Neural cell (in vitro differentiated cells): ENCODE results near the gene SLC32A1. TPM values are rescaled to one million over a fixed set of nuclear protein-coding genes. Genes with fewer than 3 reads are reported as not detected.
A peak's percentile ranks its signal among the peaks of the same experiment; 100 is the strongest.

Source experiments
- H2AFZ ChIP-seq: fragments of 200-600, 300-800 bp; sonication (generic), shearing (Covaris generic); 2 replicates; pipeline ENCODE4 v1.6.0; 2014; ENCODE audit warnings: low read depth, mild to moderate bottlenecking, antibody characterized with exemption, low read length, moderate library complexity
- H3F3A ChIP-seq: fragments of 200-600 bp; shearing (Covaris generic); 2 replicates; pipeline ENCODE4 v1.6.1; 2016; ENCODE audit warnings: mild to moderate bottlenecking, moderate library complexity, mixed read lengths, antibody characterized with exemption, low read length; ENCODE audit not compliant: insufficient read depth, poor library complexity, severe bottlenecking
- H3K27ac ChIP-seq: fragments of 200-600, 300-800 bp; sonication (generic), shearing (Covaris generic); 2 replicates; pipeline ENCODE4 v1.5.1; 2014; ENCODE audit warnings: mild to moderate bottlenecking, low read length, moderate library complexity
- H3K27me3 ChIP-seq: fragments of 300-800, 200-600 bp; sonication (generic), shearing (Covaris generic); 2 replicates; pipeline ENCODE4 v1.6.0; 2014; ENCODE audit warnings: mild to moderate bottlenecking, low read depth, low read length, moderate library complexity; ENCODE audit not compliant: insufficient read depth
- H3K36me3 ChIP-seq: fragments of 300-800, 200-600 bp; sonication (generic), shearing (Covaris generic); 2 replicates; pipeline ENCODE4 v1.5.1; 2014; ENCODE audit warnings: mild to moderate bottlenecking, antibody characterized with exemption, low read length, moderate library complexity; ENCODE audit not compliant: insufficient read depth
- H3K4me2 ChIP-seq: fragments of 300-800, 200-600 bp; sonication (generic), shearing (Covaris generic); 2 replicates; pipeline ENCODE4 v1.6.0; 2014; ENCODE audit warnings: mild to moderate bottlenecking, low read length
- H3K4me3 ChIP-seq: fragments of 300-800, 200-600 bp; sonication (generic), shearing (Covaris generic); 2 replicates; pipeline ENCODE4 v1.5.1; 2014; ENCODE audit warnings: mild to moderate bottlenecking, low read length, moderate library complexity
- H3K79me2 ChIP-seq: fragments of 200-600 bp; shearing (Covaris generic); replicated peaks from 2 replicates; pipeline ENCODE4 v1.6.0; 2014; ENCODE audit warnings: mild to moderate bottlenecking, low read length, moderate library complexity; ENCODE audit not compliant: insufficient read depth
- H3K9ac ChIP-seq: fragments of 300-800, 200-600 bp; sonication (generic), shearing (Covaris generic); 2 replicates; pipeline ENCODE4 v1.6.1; 2016; ENCODE audit warnings: mild to moderate bottlenecking, low read length, mixed read lengths
- H3K9me2 ChIP-seq: fragments of 200-600 bp; shearing (Covaris generic); 2 replicates; pipeline ENCODE4 v1.6.1; 2016; ENCODE audit warnings: mild to moderate bottlenecking, low read length, mixed read lengths; ENCODE audit not compliant: insufficient read depth
- H3K9me3 ChIP-seq: fragments of 200-600, 300-800 bp; sonication (generic), shearing (Covaris generic); 2 replicates; pipeline ENCODE4 v1.6.1; 2016; ENCODE audit warnings: mild to moderate bottlenecking, mixed run types, low read length, moderate library complexity, mixed read lengths
- H4K20me1 ChIP-seq: fragments of 200-600 bp; shearing (Covaris generic); 2 replicates; pipeline ENCODE4 v1.6.1; 2016; ENCODE audit warnings: mild to moderate bottlenecking, mixed run types; ENCODE audit not compliant: insufficient read depth
- EP300 ChIP-seq: fragments of 450-650 bp; conservative IDR thresholded peaks from 2 replicates; pipeline ENCODE4 v1.6.1; 2014; ENCODE audit warnings: antibody characterized with exemption, mild to moderate bottlenecking, moderate library complexity; ENCODE audit not compliant: poor library complexity, severe bottlenecking
- EZH2 ChIP-seq: fragments of 200-600, 300-800 bp; shearing (Covaris generic), sonication (generic); IDR thresholded peaks from 2 replicates; pipeline ENCODE4 v1.6.1; 2014; ENCODE audit warnings: antibody characterized with exemption, low read length, borderline replicate concordance, mild to moderate bottlenecking; ENCODE audit not compliant: insufficient read depth, poor library complexity, severe bottlenecking
- MXI1 ChIP-seq: fragments of 450-650 bp; conservative IDR thresholded peaks from 2 replicates; pipeline ENCODE4 v1.6.1; 2014; ENCODE audit warnings: antibody characterized with exemption, mild to moderate bottlenecking; ENCODE audit not compliant: poor library complexity, severe bottlenecking
- POLR2AphosphoS5 ChIP-seq: IDR thresholded peaks from 2 replicates; pipeline ENCODE4 v1.6.1; 2012
- RAD21 ChIP-seq: fragments of 450-650 bp; conservative IDR thresholded peaks from 2 replicates; pipeline ENCODE4 v1.6.1; 2014; ENCODE audit warnings: antibody characterized with exemption, mild to moderate bottlenecking, moderate library complexity
- SMC3 ChIP-seq: fragments of 450-650 bp; conservative IDR thresholded peaks from 2 replicates; pipeline ENCODE4 v1.6.1; 2014; ENCODE audit warnings: antibody characterized with exemption, mild to moderate bottlenecking, moderate library complexity; ENCODE audit not compliant: poor library complexity
- TAF1 ChIP-seq: IDR thresholded peaks from 2 replicates; pipeline ENCODE4 v1.6.1; 2012; ENCODE audit warnings: low read depth
- polyA plus RNA-seq: library from polyadenylated mRNA; depleted of rRNA; stranded (reverse); fragments of >200 nt; gene quantifications from 2 replicates; pipeline ENCODE4 v1.2.3, GENCODE V29; 2014
- TF ChIP-seq, protein P1 (sequence below): IDR thresholded peaks from 2 replicates; pipeline ENCODE4 v1.6.1; 2012; ENCODE audit warnings: borderline replicate concordance
- TF ChIP-seq, protein P2 (sequence below): fragments of 450-650 bp; IDR thresholded peaks from 2 replicates; pipeline ENCODE4 v1.5.1; 2014; ENCODE audit warnings: antibody characterized with exemption, mild to moderate bottlenecking, moderate library complexity; ENCODE audit not compliant: poor library complexity, severe bottlenecking

The SLC32A1 gene
- polyA plus RNA-seq, 1 donor from 2014 or later, result 36.2 TPM

DNA sequence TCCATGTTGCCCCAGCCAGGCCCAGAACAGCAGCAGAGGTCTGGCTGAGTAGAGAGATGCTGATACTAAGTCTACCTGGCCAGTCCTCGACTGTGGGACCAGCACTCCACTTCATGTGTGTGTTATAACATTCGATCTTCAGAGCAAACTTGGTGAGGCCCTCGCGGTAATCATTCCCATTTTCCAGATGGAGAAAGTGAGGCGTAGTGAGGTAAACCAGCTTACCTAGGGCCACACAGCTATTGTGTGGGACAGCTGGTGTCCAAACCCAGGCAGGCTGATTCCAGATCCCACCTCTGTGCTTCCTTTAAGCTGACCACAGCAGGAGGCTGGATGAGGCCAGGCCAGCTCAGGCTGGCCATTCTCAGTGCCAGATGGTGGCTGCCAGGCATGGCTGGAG lies 47.7 kb upstream of the SLC32A1 start:
- no peaks in the 10 kb centered on the region for H3K27me3 ChIP-seq
- no peaks in the 10 kb centered on the region for H3K9me2 ChIP-seq
- no peak overlapping the region for H3K9ac ChIP-seq
- no peak overlapping the region for H3K4me2 ChIP-seq
- no peak overlapping the region for H2AFZ ChIP-seq
- TF ChIP-seq RAD21 (no peak), SMC3 (no peak)
- TF ChIP-seq, protein P1, sequence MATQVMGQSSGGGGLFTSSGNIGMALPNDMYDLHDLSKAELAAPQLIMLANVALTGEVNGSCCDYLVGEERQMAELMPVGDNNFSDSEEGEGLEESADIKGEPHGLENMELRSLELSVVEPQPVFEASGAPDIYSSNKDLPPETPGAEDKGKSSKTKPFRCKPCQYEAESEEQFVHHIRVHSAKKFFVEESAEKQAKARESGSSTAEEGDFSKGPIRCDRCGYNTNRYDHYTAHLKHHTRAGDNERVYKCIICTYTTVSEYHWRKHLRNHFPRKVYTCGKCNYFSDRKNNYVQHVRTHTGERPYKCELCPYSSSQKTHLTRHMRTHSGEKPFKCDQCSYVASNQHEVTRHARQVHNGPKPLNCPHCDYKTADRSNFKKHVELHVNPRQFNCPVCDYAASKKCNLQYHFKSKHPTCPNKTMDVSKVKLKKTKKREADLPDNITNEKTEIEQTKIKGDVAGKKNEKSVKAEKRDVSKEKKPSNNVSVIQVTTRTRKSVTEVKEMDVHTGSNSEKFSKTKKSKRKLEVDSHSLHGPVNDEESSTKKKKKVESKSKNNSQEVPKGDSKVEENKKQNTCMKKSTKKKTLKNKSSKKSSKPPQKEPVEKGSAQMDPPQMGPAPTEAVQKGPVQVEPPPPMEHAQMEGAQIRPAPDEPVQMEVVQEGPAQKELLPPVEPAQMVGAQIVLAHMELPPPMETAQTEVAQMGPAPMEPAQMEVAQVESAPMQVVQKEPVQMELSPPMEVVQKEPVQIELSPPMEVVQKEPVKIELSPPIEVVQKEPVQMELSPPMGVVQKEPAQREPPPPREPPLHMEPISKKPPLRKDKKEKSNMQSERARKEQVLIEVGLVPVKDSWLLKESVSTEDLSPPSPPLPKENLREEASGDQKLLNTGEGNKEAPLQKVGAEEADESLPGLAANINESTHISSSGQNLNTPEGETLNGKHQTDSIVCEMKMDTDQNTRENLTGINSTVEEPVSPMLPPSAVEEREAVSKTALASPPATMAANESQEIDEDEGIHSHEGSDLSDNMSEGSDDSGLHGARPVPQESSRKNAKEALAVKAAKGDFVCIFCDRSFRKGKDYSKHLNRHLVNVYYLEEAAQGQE, result no peak
- TF ChIP-seq, protein P2, sequence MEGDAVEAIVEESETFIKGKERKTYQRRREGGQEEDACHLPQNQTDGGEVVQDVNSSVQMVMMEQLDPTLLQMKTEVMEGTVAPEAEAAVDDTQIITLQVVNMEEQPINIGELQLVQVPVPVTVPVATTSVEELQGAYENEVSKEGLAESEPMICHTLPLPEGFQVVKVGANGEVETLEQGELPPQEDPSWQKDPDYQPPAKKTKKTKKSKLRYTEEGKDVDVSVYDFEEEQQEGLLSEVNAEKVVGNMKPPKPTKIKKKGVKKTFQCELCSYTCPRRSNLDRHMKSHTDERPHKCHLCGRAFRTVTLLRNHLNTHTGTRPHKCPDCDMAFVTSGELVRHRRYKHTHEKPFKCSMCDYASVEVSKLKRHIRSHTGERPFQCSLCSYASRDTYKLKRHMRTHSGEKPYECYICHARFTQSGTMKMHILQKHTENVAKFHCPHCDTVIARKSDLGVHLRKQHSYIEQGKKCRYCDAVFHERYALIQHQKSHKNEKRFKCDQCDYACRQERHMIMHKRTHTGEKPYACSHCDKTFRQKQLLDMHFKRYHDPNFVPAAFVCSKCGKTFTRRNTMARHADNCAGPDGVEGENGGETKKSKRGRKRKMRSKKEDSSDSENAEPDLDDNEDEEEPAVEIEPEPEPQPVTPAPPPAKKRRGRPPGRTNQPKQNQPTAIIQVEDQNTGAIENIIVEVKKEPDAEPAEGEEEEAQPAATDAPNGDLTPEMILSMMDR, result no peak
- H3F3A ChIP-seq, result no peaks in the 10 kb centered on the region
- H3K4me3 ChIP-seq, result no peak overlapping the region
- H3K27ac ChIP-seq, result no peak overlapping the region
- no peaks in the 10 kb centered on the region for H3K9me3 ChIP-seq
- H3K36me3 ChIP-seq, result no peaks in the 10 kb centered on the region
- no peaks in the 10 kb centered on the region for H4K20me1 ChIP-seq
- H3K79me2 ChIP-seq, result no peaks in the 10 kb centered on the region

DNA sequence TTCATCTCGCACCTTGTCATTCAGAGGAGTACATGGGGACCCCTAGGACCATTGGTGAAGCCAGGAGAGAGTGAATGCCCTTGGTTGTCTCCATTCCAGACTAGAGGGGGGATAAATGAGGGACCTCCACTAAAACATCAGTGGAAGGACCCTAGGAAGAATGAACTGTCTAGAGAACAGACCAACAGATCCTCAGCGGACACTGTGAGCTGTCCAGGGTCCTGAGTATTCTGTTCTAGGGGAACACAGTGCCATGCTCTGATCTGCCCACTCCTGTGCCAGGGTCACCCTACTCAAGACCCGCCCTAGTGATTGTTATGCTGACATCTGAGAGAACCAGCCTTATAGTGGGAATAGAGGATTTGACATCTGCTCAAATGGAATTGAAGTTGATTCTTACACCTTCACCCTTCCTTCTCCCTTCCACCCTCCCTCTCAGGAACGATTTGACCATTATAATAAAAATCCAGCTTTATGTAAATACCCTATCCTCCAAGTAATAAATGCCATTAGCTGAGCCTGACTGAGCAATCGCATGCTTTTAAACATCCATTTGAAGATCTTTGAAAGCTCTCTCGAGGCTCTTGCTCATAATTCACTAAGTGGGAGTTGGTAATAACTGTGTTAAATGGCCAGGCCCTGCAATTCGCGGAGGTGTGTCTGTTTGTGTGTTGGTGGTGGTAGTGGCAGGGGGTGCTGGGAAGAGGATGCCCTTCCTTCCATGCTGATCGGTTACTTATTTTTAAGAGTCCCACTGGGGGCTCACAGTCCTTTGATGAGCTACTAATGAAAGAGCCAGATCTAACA lies 43.6 kb upstream of the SLC32A1 start:
- Histone ChIP-seq H4K20me1 (no peaks in the 10 kb centered on the region), H3K4me2 (no peak overlapping the region), H3K36me3 (no peaks in the 10 kb centered on the region), H3F3A (no peaks in the 10 kb centered on the region), H2AFZ (no peak overlapping the region), H3K4me3 (peak overlapping the region; percentile 4), H3K27ac (no peak overlapping the region), H3K27me3 (no peaks in the 10 kb centered on the region), H3K9ac (no peak overlapping the region), H3K9me3 (no peaks in the 10 kb centered on the region), H3K79me2 (no peaks in the 10 kb centered on the region), H3K9me2 (no peaks in the 10 kb centered on the region)
- TF ChIP-seq MXI1, result no peak

DNA sequence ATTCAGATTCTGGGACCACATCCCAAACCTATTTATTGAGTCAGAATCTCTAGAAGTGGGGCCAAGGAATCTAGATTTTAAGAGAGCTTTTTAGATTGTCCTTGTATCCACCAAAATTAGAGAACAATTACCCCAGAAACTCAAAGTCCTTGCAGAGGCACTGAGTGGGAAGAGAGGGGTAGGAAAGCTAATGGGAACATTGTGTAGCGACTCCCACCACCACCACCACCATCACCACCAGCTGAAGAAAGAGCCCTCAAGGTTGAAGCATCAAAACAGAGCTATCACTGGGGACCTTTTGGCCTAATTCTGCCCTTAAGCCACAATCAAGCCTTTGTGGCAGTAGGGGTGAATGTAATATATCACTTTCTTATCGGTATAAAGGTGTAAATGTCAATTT lies 39.0 kb upstream of the SLC32A1 start:
- H3K4me3 ChIP-seq, result no peak overlapping the region
- no peaks in the 10 kb centered on the region for H4K20me1 ChIP-seq
- no peak overlapping the region for H3K27ac ChIP-seq
- H3K27me3 ChIP-seq, result no peaks in the 10 kb centered on the region
- TF ChIP-seq MXI1 (no peak), RAD21 (no peak), SMC3 (no peak), EP300 (no peak), EZH2 (no peak), POLR2AphosphoS5 (no peak), TAF1 (no peak)
- TF ChIP-seq, protein P2, result no peak
- TF ChIP-seq, protein P1, result no peak
- H2AFZ ChIP-seq, result no peak overlapping the region
- H3K9ac ChIP-seq, result no peak overlapping the region
- H3K4me2 ChIP-seq, result no peak overlapping the region
- H3K79me2 ChIP-seq, result no peaks in the 10 kb centered on the region
- no peaks in the 10 kb centered on the region for H3F3A ChIP-seq
- H3K9me3 ChIP-seq, result no peaks in the 10 kb centered on the region
- H3K9me2 ChIP-seq, result no peaks in the 10 kb centered on the region
- H3K36me3 ChIP-seq, result no peaks in the 10 kb centered on the region
